Mucosa of gallbladder (tissue), 1 donor: ENCODE measurements around the gene BORCS5. TPM values are rescaled to one million over a fixed set of nuclear protein-coding genes. Genes with fewer than 3 reads are reported as not detected.
"Not testable (repeated sequence)": the region's sequence is repeated elsewhere in the genome, so short reads cannot be mapped to it uniquely, and the experiment has no call there.

Experiments
- DNase-seq: peaks from one replicate; pipeline ENCODE4 v3.0.0-alpha.2; 2020; ENCODE audit warnings: low spot score
- total RNA-seq: library from RNA; stranded (reverse); gene quantifications from one replicate; pipeline ENCODE4 v1.2.1, GENCODE V29; 2021
- donor health status: DM: no; HTN: no; CAD: no.

Gene BORCS5
- total RNA-seq, 1 donor from 2014 or later = 14.2 TPM

GRCh38 chr12:12488296-12488695 is 131.4 kb downstream of the BORCS5 start:
- DNase-seq = no peak

DNA sequence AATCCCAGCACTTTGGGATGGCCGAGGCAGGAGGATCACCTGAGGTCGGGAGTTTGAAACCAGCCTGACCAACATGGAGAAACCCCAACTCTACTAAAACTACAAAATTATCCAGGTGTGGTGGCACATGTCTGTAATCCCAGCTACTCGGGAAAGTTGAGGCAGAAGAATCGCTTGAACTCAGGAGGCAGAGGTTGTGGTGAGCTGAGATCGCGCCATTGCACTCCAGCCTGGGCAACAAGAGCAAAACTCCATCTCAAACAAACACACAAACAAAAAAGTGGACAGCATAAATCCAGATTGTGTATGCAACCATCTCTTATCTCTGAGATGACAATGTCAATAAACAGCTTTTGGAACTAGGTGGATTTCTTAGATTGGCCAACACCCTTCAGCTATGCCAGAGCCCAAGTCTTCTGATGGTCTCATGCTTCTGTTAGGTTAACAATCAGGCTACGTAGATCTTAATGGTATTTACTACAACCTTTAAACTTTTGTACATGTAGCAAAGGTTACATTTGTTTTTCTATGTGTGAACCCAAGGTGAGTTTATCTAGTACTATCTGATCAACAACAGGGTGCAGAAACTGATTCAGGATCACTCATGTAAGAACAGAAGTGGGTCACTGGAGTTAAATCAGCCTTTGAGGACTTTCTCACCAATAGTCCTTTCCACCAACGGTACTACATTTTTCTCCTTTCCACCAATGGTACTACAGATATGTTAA is 132.1 kb downstream of the BORCS5 start:
- DNase-seq = no peak

DNA sequence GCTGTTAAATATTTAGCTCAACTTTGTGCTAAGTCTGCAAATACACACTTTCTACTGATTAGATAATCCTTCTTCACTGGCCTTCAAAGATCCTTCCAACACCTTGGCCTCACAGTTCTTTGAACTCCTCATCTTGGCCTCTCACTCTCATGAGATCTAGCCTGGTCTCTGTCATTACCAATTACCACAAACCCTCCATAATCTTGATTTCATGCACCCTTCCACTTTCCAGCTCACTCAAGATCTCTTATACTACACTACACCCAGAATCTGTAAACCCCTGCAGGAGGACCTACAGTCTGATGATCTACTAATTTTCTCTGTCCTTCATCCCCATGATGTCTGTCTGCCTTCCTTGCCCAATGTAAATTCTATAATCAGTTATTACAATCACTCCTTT is 134.7 kb downstream of the BORCS5 start:
- DNase-seq = no peak

DNA sequence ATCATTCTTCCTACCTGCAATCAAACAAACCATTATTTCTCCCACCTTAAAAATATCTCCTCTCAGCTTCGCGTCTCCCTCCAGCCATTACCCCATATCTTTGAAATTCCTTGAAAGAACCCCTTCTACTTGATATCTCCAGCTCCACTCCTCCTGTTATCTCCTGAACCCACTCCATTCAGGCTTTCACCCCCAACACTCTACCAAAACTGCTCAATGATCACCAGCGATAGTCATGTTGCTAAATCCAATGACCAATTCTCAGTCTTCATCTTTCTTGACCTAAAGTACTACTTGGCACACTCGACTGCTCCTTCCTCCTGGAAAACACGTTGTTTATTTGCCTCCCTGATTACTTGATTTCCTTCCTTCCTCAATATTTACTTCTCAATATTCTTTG is 135.7 kb downstream of the BORCS5 start:
- no peak for DNase-seq

GRCh38 chr12:12495536-12495935 is 138.7 kb downstream of the BORCS5 start:
- DNase-seq = no peak

GRCh38 chr12:12498210-12498609 is 141.3 kb downstream of the BORCS5 start:
- DNase-seq = no peak

- DNase-seq = no peak
Observed at GRCh38 chr12:12499909-12500604, 143.2 kb downstream of the BORCS5 start.

DNA sequence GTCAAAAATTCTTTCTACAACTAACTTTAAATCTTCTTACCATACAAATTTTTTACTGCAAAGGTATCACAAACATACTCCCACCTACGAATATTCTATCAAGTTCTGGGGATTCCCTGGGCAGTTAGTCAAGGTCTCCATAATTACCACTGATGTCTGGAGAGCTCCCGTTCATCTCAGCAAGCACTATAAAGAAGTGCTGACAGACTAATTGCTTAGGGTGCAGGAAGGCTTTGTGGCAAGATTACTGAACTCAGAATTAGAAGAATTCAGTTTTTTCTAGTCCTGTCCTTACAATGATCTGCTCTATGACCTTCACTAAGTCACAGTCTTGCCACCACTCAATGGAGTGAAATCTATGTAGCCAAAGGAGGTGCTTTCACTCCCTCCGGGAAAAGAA is 144.2 kb downstream of the BORCS5 start:
- DNase-seq = no peak

- DNase-seq = not testable (repeated sequence)
Observed at GRCh38 chr12:12502130-12502814, 145.4 kb downstream of the BORCS5 start.

DNA sequence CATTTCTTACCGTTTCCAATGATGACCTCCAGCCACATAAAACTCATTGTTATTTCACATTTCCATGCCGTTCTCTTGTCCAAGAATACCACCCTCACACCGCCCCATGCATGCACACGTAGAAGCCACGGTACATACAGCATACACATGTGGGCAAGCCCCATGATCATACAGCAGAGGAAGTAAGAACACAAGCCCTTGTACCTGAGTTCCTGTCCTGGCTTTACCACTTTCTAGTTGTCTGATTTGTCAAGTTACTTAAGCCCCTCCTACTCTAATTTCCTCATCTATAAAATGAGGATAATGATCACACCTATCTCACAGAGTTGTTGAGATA is 145.9 kb downstream of the BORCS5 start:
- no peak for DNase-seq

DNA sequence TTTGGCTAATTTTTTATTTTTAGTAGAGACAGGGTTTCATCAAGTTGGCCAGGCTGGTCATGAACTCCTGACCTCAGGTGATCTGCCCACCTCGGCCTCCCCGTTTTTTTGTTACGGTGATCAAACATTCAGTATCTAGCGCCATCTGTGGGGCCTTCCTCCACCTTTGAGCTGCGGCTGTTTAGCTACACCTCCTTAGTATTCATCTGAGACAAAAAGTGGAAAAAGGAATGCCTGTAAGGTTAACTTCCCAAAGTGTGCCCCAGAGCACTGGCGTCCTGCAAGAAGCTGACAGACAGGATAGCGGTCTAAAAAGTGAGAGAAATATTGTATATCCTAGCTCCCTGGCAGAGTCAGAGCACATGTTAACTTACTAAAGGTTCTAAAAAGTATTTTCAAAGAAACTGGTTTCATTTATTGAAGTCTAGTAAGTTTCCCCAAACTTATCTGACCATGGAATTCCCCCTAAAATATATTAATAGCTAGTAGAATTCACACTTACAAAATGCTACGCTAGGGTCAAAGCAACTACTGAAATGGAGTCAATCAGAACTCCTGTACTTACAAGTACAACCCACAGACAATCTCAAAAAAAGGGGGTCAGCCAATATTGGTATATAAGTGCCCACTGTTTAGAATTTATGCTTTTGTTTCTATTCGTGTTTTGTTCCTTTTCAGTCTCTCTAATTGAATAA is 146.7 kb downstream of the BORCS5 start:
- no peak for DNase-seq

DNA sequence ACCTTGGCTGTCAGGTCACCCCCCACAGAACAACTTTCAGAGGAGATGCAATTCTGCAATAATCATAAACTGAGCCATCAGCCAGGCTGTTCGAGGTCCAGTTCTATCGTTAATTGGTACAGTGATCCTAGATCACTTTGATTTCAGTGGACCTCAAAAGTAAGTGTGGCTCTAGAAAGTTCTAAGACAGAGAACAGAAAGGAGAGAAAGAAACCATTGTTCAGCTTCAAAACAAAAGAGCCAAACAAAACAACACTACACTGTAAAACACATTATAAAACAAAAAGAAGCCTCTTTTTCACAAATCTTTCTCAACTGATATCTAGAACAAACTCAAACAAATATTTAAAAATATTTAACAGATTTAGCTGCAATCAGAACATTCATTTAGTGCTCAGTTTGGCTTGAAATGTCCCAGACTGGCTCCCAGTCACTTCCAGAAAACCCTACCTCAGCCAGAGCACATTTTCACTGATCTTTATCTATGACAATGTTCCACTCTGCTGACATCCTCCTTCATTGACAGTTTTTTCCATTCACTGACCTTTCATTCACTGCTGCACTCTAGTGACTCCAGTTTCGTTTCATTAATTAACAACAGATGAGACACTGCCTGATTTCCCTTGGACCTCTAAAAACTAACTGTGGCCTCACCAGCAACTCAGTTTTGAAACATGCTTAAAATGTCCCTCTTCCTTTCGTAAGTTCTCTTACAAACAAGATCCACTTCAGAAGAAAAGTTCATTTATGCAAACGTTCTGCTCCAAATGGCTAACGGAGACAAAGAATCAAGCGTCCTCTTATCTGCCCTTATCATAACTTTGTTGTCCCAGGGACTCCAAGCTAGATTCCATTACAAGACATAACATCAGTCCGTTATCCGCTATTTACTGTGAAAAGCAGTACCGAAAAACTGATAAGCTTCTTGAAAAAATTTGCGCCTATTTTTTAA is 148.9 kb downstream of the BORCS5 start:
- DNase-seq = no peak

DNA sequence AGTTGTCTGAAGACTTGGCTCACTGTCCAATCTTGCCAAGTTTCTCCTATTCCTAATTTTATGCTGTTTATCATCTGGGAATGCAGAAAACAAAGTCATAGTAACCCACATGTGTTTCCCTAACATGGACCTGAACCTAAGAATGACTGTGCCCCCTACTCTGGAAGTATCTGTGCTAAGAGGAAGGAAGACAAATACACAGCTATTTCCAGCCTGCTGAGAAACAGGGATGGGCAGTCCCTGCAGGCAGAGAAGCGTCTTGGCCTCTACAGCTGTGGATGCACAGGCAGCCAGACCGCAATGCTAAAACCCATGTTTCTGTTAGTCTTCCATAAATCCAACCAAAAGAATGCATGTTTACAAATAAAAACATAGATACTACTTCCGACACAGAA is 149.6 kb downstream of the BORCS5 start:
- DNase-seq = peak; percentile 32

DNA sequence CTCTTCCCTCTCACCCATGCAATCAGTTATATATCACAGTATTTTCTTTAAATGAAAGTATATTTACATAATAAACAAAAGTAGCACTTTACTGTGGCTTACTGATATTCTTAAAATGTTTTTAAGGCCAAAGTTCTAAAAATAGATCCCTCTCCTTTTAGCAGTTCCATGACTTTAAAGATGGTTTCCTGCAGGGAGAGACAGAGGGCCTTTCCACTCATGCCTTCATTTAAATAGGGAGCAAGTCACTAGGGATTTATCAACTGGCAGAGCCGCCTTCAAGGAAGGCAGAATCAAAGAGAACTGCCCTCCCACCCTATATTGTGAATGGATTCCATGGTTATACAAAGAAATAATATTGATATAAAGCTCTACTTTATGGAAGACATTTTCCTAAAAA is 150.2 kb downstream of the BORCS5 start:
- DNase-seq = no peak

DNA sequence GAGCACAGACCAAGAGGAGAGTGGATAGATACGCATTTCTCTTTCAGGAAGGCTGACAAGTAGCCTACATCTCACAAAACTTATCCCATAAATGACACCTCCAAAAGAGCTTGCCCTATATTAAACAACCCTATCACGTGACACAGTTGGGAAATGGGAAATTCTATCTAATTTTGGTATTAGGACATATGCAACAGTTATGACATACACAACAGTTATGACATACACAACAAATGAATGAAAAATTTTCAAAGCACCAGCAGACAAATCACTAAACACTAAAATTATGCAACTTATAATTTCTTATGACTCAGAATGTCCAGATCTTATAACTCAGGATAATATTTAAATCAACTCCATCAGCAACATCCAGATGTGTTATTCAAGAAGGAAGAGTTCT is 151.7 kb downstream of the BORCS5 start:
- no peak for DNase-seq

DNA sequence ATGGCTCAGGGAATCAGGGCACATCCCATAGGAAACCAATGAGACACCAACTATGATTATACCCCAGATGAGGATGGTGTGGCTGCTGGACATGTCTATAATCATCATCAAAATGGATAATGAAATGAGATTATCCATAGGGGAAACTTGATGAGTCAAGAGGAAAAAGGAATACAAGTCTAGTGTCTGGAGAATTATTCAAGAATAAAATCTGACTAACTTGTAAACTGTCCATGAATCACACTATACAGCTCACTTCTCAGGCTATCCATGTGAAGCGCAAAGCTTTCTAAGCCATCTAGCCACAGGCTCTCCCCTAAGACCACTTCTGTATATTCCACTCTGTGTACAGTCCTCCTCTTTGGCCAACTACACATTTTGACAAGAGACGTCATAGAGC is 153.3 kb downstream of the BORCS5 start:
- no peak for DNase-seq

- no peak for DNase-seq
Observed at GRCh38 chr12:12510551-12510950, 153.7 kb downstream of the BORCS5 start.

GRCh38 chr12:12511021-12511783 is 154.3 kb downstream of the BORCS5 start:
- no peak for DNase-seq

DNA sequence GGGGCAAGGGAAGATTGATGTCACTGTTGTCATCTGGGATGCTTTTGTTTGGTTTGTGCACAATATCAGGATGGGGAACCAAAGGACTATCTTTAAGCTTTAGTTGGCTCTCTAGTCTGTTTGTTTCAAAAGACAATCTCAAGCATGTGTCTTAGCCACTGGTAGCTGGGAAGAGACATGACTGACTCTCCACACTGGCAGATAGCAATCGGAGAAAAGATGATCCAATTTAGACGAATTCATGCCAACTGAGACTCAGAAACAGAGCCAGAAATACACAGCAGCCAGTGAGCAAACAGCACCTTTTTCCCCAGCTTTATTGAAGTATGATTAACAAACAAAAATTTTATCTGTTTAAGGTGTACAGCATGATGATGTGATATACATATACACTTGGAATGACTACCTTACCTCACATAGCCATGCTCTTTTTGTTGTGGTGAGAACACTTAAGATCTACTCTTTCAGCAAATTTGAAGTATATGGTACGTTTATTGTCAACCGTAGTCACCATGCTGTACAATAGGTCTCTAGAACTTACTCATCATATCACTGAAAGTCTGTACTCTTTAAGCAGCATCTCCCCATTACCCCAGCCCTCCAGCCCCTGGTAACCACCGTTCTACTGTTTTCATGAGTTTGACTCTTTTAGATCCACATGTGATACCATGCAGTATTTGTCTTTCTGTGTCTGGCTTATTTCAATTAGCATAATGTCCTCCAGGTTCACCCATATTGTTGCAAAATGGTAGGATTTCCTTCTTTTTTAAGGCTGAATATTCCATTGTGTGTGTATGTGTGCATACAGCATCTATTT is 155.2 kb downstream of the BORCS5 start:
- no peak for DNase-seq
